ENCODE results near the gene PAX5.

- no peak for TF ChIP-seq CTCF (IDR thresholded peaks at IDR 0.05)
- no peak for TF ChIP-seq POLR2A (IDR thresholded peaks at IDR 0.05)
Observed at GRCh38 chr9:36980148-36980974, 53.7 kb downstream of the PAX5 start.

All from esophagus squamous epithelium (tissue), 4 donors.